ENCODE results near the gene NPTXR. TPM values are rescaled to one million over a fixed set of nuclear protein-coding genes. Genes with fewer than 3 reads are reported as not detected.

NPTXR gene
- total and polyA plus RNA-seq, 2 experiments from 2014 or later = 0.99 to 2.7 TPM

GRCh38 chr22:38830845-38831108, 13.1 kb downstream of the NPTXR start:
- in situ Hi-C loops (cut with MboI) = no loop called here
- H2AFZ ChIP-seq = no peak overlapping the region
- DNase-seq = no peak

GRCh38 chr22:38830026-38830844, 13.6 kb downstream of the NPTXR start:
- Histone ChIP-seq H3K4me3 (no peak overlapping the region), H3K27me3 (replicated peaks; ENCODE audit: insufficient read depth) (no peaks in the 10 kb centered on the region), H3K27ac (no peak overlapping the region), H4K20me1 (ENCODE audit: insufficient read depth) (no peaks in the 10 kb centered on the region), H3K36me3 (ENCODE audit: low read depth) (no peaks in the 10 kb centered on the region), H3K79me2 (ENCODE audit: insufficient read depth) (no peaks in the 10 kb centered on the region), H3F3A (ENCODE audit: insufficient read depth) (no peaks in the 10 kb centered on the region), H3K4me1 (ENCODE audit: insufficient read depth) (no peaks in the 10 kb centered on the region), H3K9me2 (ENCODE audit: insufficient read depth) (no peaks in the 10 kb centered on the region), H3K4me2 (ENCODE audit: unreplicated experiment) (no peak overlapping the region), H3K9ac (no peak overlapping the region), H3K9me3 (ENCODE audit: low read depth) (no peaks in the 10 kb centered on the region), H2AFZ (no peak overlapping the region)
- TF ChIP-seq EZH2 (IDR thresholded peaks at IDR 0.05; ENCODE audit: insufficient read depth, poor library complexity, severe bottlenecking) (no peak), EZH2phosphoT487 (IDR thresholded peaks at IDR 0.05; ENCODE audit: insufficient read depth, low read depth) (no peak)
- 76 to 80% methylated on average over 15 to 17 of the region's 17 CpGs for WGBS, 2 experiments (ENCODE audit: low coverage in 1 of 2, low lambda C conversion rate in 2 of 2, missing lambda C conversion rate in 2 of 2)
- no peak for DNase-seq
- in situ Hi-C loops (cut with MboI) = no loop called here

More at GRCh38 chr22:38830845-38831108, 13.1 kb downstream of the NPTXR start:
- H3K4me2 ChIP-seq (ENCODE audit: unreplicated experiment) = no peak overlapping the region
- no peaks in the 10 kb centered on the region for H3K79me2 ChIP-seq (ENCODE audit: insufficient read depth)
- H3K27me3 ChIP-seq (replicated peaks; ENCODE audit: insufficient read depth) = no peaks in the 10 kb centered on the region
- H3K9ac ChIP-seq = no peak overlapping the region
- H4K20me1 ChIP-seq (ENCODE audit: insufficient read depth) = no peaks in the 10 kb centered on the region
- H3K36me3 ChIP-seq (ENCODE audit: low read depth) = no peaks in the 10 kb centered on the region
- H3F3A ChIP-seq (ENCODE audit: insufficient read depth) = no peaks in the 10 kb centered on the region
- no peaks in the 10 kb centered on the region for H3K9me2 ChIP-seq (ENCODE audit: insufficient read depth)
- no peaks in the 10 kb centered on the region for H3K4me1 ChIP-seq (ENCODE audit: insufficient read depth)
- 72 to 90% methylated on average over 7 of the region's 7 CpGs for WGBS, 2 experiments (ENCODE audit: low coverage in 1 of 2, low lambda C conversion rate in 2 of 2, missing lambda C conversion rate in 2 of 2)
- no peaks in the 10 kb centered on the region for H3K9me3 ChIP-seq (ENCODE audit: low read depth)
- TF ChIP-seq EZH2phosphoT487 (IDR thresholded peaks at IDR 0.05; ENCODE audit: insufficient read depth, low read depth) (no peak), EZH2 (IDR thresholded peaks at IDR 0.05; ENCODE audit: insufficient read depth, poor library complexity, severe bottlenecking) (no peak)
- H3K4me3 ChIP-seq = no peak overlapping the region
- no peak overlapping the region for H3K27ac ChIP-seq

- Histone ChIP-seq H3K27me3 (replicated peaks; ENCODE audit: insufficient read depth) (no peaks in the 10 kb centered on the region), H3K4me1 (ENCODE audit: insufficient read depth) (no peaks in the 10 kb centered on the region), H4K20me1 (ENCODE audit: insufficient read depth) (no peaks in the 10 kb centered on the region), H3K9ac (no peak overlapping the region), H3K27ac (no peak overlapping the region), H3K9me2 (ENCODE audit: insufficient read depth) (no peaks in the 10 kb centered on the region), H3K79me2 (ENCODE audit: insufficient read depth) (no peaks in the 10 kb centered on the region), H2AFZ (no peak overlapping the region), H3K4me3 (no peak overlapping the region), H3K4me2 (ENCODE audit: unreplicated experiment) (no peak overlapping the region), H3F3A (ENCODE audit: insufficient read depth) (no peaks in the 10 kb centered on the region), H3K36me3 (ENCODE audit: low read depth) (no peaks in the 10 kb centered on the region), H3K9me3 (ENCODE audit: low read depth) (no peaks in the 10 kb centered on the region)
- 64 to 74% methylated on average over 4 of the region's 4 CpGs for WGBS, 2 experiments (ENCODE audit: low coverage in 1 of 2, low lambda C conversion rate in 2 of 2, missing lambda C conversion rate in 2 of 2)
- in situ Hi-C loops (cut with MboI) = no loop called here
- DNase-seq = peak; percentile 48
- TF ChIP-seq EZH2 (IDR thresholded peaks at IDR 0.05; ENCODE audit: insufficient read depth, poor library complexity, severe bottlenecking) = no peak
- no peak for TF ChIP-seq EZH2phosphoT487 (IDR thresholded peaks at IDR 0.05; ENCODE audit: insufficient read depth, low read depth)
Observed at GRCh38 chr22:38829485-38829884, 14.3 kb downstream of the NPTXR start.

- in situ Hi-C loops (cut with MboI) = no loop called here
- no peak overlapping the region for H2AFZ ChIP-seq
- no peak overlapping the region for H3K4me2 ChIP-seq (ENCODE audit: unreplicated experiment)
- TF ChIP-seq EZH2 (IDR thresholded peaks at IDR 0.05; ENCODE audit: insufficient read depth, poor library complexity, severe bottlenecking) (no peak), EZH2phosphoT487 (IDR thresholded peaks at IDR 0.05; ENCODE audit: insufficient read depth, low read depth) (no peak)
- H3K9me3 ChIP-seq (ENCODE audit: low read depth) = no peaks in the 10 kb centered on the region
- H3F3A ChIP-seq (ENCODE audit: insufficient read depth) = no peaks in the 10 kb centered on the region
- H3K79me2 ChIP-seq (ENCODE audit: insufficient read depth) = no peaks in the 10 kb centered on the region
- H3K36me3 ChIP-seq (ENCODE audit: low read depth) = no peaks in the 10 kb centered on the region
- no peaks in the 10 kb centered on the region for H3K4me1 ChIP-seq (ENCODE audit: insufficient read depth)
- H3K9ac ChIP-seq = no peak overlapping the region
- 46 to 56% methylated on average over 8 to 10 of the region's 10 CpGs for WGBS, 2 experiments (ENCODE audit: low coverage in 1 of 2, low lambda C conversion rate in 2 of 2, missing lambda C conversion rate in 2 of 2)
- DNase-seq = no peak
- no peaks in the 10 kb centered on the region for H3K9me2 ChIP-seq (ENCODE audit: insufficient read depth)
- no peaks in the 10 kb centered on the region for H4K20me1 ChIP-seq (ENCODE audit: insufficient read depth)
- no peak overlapping the region for H3K4me3 ChIP-seq
- H3K27ac ChIP-seq = no peak overlapping the region
- no peaks in the 10 kb centered on the region for H3K27me3 ChIP-seq (replicated peaks; ENCODE audit: insufficient read depth)
Observed at GRCh38 chr22:38828616-38829205, 15.1 kb downstream of the NPTXR start.

Measured in GM23248 (cell line).